Nucleus accumbens (tissue), 56 donors: ENCODE measurements around the gene RNF169.
"Not testable (repeated sequence)": the region's sequence is repeated elsewhere in the genome, so short reads cannot be mapped to it uniquely, and the experiment has no call there.

Experiments
- DNase-seq, 56 donors: peaks; one replicate each; lab custom pipeline; 2025; lab: John Stamatoyannopoulos, UW

The RNF169 gene

DNA sequence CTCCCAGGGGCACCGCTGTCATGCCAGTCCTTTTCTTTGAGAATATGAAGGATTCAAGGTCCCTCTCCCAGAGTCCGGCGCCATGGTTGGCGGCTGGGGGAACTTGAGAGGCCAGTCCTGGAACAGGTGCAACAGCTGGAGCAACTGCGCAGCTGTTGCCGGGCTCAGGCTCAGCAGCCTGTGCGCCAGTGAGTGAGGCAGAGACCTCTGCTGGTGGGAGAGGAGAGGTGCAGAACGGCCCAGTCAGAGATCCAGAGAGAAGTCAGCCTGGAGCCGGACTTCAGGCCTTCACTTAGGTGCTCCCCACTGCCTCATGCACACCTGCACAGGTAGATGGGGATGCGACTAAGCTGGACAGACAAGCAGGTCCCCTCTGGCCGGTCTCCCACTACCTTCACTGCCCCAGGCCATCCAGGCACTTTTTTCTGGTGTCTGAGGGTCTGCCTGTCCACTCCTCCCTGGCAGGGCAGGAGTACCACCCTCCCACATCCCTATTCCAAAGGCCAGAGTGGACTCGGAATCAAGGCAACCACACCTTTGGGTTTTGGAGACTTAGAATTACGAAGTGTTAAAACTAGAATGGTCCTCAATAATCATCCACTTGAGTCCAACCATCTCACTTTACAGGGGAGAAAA is 22.0 kb upstream of the RNF169 start:
- DNase-seq, result peak in 49 of 56 donors; percentile 20 to 84 (median 51)

DNA sequence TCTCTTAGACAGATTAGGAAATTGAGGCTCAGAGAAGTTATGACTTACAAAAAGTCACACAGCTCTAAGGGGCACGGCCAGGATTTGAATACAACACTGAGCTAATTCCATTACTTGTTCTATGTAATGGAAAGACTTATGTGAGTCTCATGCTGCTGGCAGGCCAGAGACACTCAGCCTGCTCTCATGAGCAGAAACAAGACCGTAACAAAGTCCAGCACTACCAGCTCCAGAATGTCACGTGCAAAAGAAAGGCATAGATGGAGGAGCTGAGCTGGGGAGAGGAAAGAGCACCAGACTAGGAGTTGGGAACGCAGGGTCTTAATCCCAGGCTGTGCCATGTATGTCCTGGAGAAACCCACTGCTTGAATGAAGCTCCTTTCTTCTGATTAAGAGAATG is 19.3 kb upstream of the RNF169 start:
- DNase-seq, result no peak

DNA sequence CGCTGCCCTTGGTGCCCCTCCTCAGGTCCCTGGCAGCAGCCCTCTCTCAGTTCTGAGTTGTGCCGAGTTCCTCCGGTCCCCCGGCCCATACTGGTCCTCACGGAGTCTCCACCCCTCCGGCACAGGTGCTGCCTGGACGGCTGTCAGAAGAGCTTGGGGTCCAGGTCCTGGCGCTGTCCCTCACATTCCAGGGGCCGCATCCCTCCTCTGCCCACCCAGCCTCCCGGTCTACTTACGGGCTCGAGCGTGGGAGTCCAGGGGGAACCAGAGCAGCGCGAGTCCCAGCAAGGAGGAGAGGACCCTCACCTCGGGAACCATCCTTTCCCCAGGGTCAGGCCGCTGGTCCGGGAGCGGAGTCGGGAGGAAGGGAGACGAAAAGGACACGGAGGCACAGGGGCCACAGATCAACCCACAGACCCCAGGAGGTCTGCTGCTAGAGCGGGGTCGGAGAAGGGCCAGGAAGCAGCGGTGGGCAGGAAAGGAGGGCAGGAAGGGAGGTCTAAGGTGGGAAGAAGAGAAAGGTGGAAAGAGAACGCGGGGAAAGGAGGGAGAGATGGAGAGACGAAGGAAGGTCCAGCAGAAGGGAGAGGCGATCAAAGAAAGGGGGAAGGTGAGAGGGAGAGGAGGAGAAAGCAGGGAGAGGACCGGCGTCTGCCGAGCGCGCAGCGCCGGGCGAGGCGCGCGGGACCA is 17.9 kb upstream of the RNF169 start:
- DNase-seq, result no peak

DNA sequence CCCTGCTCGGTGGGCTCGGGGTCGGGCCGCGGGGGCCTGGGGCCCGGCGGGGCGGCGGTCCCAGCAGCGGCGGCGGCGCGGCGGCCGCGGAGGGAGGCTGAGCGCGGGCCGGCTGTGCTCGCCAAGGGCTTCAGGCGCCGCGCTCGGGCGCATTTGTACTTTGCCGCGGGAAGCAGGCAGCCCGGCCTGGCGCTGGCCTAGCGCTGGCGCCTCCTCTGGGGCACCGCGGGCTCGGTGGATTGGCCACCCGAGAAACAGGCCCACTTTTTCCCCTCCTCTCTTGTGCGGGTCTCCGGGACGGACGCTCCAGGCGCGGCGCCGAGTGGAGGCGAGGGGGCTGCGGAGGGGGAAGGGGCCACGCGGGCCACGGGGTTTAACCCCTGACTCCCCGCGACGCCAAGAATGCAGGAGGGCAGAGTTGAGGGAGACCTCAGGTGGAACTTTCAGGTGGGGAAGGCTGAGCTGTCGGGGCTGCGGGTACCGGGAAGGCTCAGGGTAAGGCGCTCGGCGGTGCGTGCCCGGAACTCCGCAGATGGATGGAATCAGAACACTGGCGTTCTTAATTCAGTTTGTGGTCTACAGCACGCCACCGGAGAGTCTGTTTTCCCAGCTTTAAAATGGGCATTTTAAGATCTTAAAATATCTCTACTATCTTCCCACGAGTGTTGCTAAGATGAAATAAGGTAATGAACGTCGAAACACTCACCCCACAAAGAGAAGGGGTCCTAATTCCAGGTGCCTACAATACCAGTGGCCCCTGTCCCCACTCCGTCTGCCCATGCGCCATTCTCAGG is 17.2 kb upstream of the RNF169 start, which contains the start of gene CHRDL2:
Gene CHRDL2, minus strand, starts transcription at position 126 of the 794 bp plus-strand sequence. CDS start 538 bp downstream, outside the sequence.
- peak in 7 of 56 donors; percentile 3 to 44 (median 23) for DNase-seq

DNA sequence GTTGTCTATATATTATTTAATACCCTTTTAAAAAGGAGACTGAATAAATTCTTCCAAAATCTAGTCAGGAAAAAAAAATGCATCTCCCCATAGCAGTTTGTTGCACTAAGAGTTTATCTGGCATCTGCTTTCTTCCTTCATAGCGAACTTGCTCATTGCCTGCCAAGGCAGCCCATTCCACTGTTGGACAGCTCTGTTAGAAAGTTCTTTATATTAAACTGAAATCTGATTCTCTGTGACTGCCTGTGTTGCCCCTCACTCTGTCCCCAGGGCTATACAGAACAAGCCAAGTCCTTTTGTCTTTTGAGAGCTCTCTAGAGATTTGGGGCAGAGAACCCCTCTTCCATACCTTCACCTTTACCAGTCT is 14.1 kb upstream of the RNF169 start:
- DNase-seq, result no peak

DNA sequence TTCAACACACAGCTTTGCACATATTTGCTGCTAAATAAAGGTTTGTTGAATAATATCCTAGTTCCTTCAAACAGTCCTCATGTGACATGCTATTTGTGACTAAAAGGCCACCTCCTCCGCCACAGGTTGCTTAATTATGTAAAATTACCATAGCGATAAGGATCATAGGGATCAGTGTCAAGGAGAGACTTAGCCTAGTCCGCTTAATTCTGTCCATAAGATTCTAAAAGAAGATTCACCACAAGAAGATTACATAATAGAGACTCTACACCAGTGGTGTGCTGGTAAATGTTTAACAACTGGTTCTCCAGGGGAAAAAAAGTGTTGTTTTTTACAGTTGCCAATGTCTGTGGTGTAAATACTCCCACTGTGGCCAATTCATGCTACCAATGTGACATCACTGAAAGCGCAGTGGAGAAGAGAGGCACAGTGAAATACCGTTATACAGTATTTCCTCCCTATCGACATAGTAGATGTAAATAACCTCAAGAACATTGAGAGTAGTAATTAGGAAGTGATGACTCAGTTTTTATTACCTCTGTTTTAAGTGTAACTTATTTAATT is 13.2 kb upstream of the RNF169 start:
- no peak for DNase-seq

DNA sequence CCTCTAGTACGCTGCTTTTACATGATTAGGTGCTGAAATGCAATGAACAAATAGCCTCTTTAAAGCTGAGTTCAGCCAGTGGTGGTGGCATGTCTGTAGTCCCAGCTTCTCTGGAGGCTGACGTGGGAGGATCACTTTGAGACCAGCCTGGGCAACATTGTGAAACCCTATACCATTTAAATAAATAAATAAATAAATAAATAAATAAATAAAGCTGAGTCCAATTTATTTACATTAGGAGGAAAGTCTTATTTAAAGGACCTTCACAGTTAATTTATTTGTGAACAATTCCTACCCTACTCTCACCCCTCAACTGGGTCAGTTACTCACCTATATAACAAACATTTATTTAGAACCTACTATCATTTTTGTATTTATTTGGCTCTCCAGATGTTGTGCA is 12.6 kb upstream of the RNF169 start:
- DNase-seq, result no peak

DNA sequence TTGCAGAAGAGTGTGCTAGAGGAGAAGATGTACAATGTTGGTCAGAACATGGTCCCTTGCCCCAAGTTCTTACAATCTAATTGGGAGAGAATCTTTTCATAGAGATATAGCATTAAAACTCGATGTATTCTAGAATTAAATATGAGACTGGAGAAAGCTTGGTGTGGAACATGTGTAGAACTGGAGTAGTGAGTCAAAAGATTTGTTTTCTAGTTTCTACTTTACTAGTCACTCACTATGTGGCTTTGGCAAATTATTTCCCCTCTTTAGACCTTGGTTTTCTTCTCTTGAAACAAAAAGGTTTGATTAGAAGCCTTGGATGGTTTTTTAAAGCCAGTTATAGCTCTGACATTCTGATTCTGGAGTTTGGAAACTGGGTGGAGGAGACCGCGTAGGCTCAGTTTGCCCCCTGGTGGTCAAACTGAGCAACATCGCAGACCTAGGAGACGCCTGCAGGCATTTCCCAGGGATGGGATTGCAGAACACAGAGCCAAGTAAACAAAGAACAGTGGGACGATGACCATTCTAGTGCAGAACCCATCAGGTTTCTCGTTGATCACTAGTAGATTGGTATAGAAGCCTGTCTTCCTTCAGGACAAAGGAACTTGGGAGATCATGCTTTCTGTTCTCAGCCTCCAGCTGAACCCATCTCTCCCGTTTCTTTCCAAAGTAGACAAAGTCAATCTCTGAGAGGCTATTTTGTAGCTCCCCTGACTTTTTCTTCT is 8.9 kb upstream of the RNF169 start:
- peak in 23 of 56 donors; percentile 9 to 59 (median 22) for DNase-seq

DNA sequence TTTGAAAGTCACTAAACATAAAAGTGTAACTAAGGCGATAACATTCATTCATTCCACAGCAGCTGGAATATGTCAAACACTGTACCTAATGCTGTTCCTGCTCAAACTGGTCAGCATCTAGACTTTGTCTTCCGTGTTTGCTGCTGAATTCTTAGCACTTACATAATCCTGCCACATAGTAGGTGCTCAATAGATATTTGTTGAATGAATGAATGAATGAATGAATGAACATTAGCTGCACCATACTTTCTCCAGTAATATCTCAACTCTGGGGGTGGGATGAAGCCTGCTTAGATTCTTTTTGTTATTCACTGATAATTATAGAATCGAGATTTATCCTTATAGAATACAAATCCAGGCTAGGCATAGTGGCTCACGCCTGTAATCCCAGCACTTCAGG is 6.6 kb upstream of the RNF169 start:
- DNase-seq, result no peak

DNA sequence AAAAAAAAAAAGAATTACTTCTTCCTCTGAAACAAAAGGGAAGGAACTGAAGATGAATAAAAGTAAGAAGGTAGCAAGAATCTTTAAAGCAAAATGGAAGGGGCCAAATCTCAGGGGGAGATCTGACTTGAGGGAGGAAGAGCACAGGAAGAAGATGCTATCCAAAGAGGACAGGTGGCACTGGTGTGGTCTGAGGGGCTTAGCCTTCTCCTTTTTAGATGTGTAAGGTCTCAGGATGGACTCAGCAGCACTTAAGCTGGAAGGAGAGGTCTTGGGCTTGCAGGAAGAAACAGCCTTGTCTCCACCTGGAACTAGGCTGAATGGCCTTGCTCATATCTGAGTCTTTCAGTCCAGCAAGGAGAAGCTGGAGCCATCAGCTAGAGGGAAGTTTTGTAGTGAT is 5.0 kb upstream of the RNF169 start:
- no peak for DNase-seq

DNA sequence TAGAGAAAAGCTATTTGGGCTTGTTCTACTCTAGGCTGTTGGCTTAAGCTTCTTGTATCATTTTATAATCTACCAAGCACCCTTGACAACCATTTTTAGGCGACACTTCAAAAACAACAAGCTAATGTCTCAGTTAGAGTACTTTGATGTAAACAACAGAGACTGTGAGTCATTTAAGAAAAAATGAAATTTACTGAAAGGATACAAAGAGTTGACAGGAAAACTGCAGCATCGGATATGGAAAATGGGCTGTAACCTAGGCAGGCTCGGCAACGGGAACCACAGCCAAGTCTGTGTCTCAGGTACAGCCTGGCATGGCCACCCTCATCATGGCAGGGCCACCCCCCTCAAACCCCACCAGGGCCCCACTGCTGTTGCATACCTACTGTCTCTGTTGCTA is 4.4 kb upstream of the RNF169 start:
- no peak for DNase-seq

DNA sequence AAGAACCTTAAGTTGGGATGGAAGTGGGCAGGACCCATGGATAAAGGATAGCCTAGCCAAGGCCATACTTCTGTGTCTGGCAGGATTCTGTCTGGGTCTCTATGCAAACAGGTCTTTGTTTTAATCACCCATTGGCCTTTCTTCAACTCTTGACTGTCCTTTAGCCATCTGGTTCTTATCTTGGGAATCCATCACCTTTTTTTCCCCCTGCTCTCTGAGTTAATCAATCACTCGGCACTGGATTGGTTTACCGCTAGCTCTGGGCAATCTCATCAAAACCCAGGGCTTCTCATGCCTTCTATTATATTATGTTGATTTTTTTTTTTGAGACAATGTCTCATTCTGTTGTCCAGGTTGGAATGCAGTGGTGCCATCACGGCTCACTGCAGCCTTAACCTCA is 1.8 kb upstream of the RNF169 start:
- DNase-seq, result no peak

DNA sequence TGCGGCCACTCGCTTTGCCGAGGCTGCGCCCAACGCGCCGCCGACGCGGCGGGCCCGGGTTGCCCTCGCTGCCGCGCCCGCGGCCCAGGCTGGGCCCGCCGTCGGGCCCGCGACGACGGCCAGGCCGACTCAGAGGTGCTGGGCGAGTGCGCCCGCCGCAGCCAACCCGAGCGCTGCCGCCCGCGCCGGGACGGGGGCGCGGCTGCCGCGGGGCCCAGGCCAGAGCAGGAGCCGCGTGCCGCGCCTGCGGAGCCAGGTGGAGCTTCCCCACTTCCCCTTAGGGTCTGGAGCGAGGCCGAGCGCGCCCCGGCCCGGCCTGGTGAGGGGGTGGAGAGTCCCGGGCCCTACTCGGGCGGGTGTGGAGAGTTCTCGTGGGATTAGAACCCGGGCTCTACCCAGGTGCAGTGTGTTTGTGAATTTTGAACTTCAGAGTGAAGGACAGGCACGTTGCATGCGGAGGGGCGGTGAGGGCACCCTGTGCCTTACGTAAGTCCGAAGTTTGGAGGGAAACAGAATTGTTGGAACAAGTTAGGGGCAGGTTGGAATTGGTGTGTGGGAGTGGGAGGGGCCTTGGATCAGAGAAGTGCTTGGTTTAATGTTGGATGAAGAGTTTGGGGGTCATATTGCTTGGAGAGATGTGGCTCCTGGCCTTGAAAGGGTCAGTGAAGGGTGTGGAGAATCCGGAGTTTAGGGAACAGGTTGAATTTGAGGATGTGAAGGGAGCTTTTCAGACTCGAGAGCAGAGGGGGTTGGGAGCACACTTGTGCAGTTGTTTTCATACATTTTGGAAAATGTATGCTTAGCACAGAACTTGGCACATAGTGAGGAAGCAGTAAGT is 697 bp downstream of the RNF169 start:
- peak in 32 of 56 donors; percentile 3 to 71 (median 40) for DNase-seq

DNA sequence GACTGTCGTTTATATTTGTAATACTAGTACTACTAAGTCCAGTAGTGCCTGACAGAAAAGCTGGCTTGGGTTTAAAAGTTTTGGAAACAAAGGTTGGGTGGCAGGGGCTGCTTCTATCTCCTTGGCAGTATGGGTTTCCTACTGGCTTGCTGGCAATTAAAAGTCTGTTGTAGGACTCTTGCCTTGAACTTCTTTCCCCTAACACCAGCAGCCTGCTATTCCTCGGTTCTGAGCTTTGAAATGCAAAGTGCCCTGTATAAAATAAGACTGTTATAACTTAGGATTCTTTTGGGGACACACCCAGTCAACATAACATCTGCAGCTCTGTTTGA is 1.3 kb downstream of the RNF169 start:
- DNase-seq, result no peak

DNA sequence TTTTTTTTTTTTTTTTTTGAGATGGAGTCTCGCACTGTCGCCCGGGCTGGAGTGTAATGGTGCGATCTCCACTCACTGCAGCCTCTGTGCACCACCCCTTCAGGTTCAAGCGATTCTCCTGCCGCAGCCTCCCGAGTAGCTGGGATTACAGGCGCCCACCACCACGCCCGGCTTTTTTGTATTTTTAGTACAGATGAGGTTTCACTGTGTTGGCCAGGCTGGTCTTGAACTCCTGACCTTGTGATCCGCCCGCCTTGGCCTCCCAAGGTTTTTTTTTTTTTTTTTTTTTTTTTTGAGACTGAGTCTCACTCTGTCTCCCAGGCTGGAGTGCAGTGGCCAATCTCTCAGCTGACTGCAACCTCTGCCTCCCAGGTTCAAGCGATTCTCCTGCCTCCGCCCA is 1.9 kb downstream of the RNF169 start:
- not testable (repeated sequence) for DNase-seq

DNA sequence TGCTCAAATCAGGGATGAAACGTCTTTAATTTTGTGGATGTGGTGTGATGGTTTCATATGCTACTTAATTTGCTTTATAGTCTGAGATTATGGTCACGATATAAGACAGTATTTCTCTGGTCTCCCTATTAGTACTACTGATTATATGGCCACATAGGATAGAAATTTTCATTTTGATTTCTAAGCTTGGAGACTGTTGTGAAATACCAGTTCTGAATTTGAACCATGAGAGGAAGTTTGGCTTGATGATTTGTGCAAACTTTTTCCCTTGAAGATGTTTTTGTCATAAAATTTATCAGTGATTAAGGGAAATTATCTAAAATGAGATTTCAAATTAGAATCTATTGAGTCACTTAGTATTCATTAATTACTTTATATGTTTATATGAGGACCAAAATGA is 2.7 kb downstream of the RNF169 start:
- no peak for DNase-seq

DNA sequence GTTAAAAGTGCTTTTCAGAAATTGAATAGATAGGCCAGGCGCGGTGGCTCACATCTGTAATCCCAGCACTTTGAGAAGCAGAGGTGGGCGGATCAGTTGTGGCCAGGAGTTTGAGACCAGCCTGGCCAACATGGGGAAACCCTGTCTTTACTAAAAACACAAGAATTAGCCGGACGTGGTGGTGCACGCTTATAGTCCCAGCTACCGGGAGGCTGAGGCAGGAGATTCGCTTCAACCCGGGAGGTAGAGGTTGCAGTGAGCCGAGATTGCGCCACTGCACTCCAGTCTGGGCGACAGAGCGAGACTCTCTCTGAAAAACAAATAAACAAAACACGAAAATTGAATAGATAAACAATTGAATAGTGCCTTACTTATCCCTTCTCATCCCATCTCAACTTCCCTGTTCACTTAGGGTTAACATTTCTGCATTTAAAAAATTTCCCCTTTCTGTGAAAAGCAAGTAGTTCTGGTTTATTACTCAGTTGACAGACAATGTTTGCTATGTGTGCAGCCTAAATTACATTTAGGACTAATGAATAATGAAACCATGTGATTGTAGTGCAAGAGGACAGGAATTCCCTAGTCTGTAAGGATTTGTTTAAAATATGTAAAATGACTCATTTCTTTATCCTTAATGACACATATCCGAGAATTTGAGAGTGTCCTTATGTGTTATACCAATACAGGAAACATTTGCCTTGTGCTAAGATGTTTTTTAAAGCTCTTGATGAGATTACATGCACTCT is 6.0 kb downstream of the RNF169 start:
- no peak for DNase-seq

DNA sequence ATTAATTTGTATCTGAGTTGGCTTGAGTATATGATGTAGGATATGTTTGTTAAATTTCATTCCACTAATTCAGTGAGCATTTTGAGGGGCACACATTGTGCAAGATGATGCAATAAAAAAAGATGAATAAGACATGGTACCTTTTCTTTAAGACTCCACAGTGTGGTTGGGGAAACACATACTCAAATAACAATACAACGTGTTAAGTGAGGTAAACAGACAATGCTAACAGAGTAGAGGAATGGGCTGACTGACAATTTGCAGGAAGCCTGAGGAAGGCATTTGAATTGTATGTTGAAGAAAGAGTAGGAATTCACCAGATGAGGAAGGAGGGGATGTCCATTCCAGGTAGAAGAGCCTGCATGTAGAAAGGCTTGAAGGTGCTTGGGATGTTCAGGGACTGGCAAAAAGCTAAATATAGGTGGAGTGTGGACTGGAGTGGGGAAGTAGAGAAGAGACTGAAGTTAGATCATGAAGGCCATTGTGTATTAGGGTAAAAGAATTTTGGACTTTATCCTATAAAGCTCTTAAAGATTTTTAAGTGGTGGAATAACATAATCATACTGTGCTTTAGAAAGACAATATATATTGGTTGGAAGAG is 6.8 kb downstream of the RNF169 start:
- DNase-seq, result no peak

DNA sequence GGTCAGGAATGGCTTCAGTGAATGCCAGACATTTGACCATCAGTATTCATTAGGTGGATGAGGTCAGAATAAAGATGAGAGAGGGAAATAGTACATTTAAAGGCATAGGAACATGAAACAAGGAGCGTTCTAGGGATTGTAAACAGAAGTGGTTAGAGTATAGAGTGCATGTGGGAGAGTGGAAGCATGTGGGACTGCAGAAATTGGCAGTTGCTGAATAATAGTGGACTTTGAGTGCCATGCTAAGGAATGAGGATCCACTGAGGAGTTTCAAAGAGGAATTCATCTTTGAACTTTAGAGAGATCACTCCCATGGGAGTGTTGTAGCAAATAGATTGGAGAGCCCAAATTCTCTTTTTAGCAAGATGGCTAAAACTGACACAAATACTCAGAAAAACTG is 7.9 kb downstream of the RNF169 start:
- DNase-seq, result no peak
